Right lobe of liver (tissue), 4 donors: ENCODE results near the gene LMTK2.

Source experiments
- CTCF ChIP-seq, 4 donors: fragments of 200-600 bp in 3 of 4; fragments of 450-650 bp in 1 of 4; IDR thresholded peaks; one replicate each; pipeline versions ENCODE4 v1.5.1 to v1.8.0; 2016 to 2022; ENCODE audit warnings: antibody characterized with exemption in 4 of 4, mild to moderate bottlenecking in 2 of 4
- POLR2A ChIP-seq: fragments of 450-650 bp; IDR thresholded peaks from one replicate; pipeline ENCODE4 v1.6.1; 2017; ENCODE audit warnings: antibody characterized with exemption, mild to moderate bottlenecking
- donor health status: DM: no; HTN: no; CAD: no.
- donor health status: DM: no; HTN: no; CAD: no.
- donor health status: DM: no; HTN: yes; CAD: no.

GRCh38 chr7:98232799-98233198, 126.1 kb downstream of the LMTK2 start:
- TF ChIP-seq CTCF (IDR thresholded peaks at IDR 0.05): no peak
- no peak for TF ChIP-seq POLR2A
